KOPT-K1 (cell line): ENCODE results near the gene ASTN1.

Experiments
- H3K27ac ChIP-seq: fragments of 200-600 bp; sonication (generic); 2 replicates; pipeline ENCODE4 v1.5.1; 2016; ENCODE audit warnings: antibody characterized with exemption, mild to moderate bottlenecking, low read depth, low read length; ENCODE audit not compliant: poor library complexity, severe bottlenecking
- H3K36me3 ChIP-seq: fragments of 200-600 bp; sonication (generic); 2 replicates; pipeline ENCODE4 v1.5.1; 2017; ENCODE audit warnings: antibody characterized with exemption, mild to moderate bottlenecking, low read length, moderate library complexity; ENCODE audit not compliant: insufficient read depth
- H3K9me3 ChIP-seq: fragments of 200-600 bp; sonication (generic); 2 replicates; pipeline ENCODE4 v1.5.1; 2017; ENCODE audit warnings: antibody characterized with exemption, low read length, mild to moderate bottlenecking; ENCODE audit not compliant: insufficient read depth, poor library complexity, severe bottlenecking

The ASTN1 gene

DNA sequence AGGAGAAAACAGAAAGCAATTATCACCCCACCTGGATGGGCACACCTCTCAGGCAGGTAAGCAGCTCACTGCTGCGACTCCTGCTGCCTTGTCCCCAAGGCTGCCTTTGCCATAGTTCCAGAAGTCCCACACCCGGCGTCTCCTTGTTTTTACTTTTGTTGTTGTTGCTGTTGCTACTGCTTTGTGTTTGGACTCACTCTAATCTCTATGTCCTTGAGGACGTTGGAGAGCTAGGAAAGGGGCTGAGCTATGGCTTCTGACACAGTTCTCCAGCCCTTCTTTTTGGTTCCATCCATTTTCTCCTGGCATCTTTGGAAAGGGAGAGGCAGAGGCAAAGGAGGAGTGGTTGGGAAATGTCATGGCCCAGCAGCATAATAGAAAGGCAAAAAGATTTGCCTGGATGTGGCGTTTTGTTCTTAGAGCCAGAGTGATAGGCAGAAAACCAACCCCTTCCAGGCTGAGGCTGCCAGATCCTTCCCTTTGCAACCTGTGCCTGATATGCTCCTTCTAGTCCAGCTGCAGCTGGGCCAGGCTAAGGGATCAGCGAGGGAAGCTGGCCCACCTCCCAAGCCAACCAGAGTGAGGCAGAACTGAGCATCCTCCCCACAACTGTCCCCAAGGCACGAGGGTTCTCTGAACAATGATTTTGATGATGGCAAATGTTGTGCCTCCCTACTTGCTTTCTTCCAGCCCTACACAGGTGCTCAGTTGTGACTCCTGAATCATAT lies 270.7 kb downstream of the ASTN1 start:
- Histone ChIP-seq H3K9me3 (no peaks in the 10 kb centered on the region), H3K36me3 (no peaks in the 10 kb centered on the region), H3K27ac (no peak overlapping the region)

DNA sequence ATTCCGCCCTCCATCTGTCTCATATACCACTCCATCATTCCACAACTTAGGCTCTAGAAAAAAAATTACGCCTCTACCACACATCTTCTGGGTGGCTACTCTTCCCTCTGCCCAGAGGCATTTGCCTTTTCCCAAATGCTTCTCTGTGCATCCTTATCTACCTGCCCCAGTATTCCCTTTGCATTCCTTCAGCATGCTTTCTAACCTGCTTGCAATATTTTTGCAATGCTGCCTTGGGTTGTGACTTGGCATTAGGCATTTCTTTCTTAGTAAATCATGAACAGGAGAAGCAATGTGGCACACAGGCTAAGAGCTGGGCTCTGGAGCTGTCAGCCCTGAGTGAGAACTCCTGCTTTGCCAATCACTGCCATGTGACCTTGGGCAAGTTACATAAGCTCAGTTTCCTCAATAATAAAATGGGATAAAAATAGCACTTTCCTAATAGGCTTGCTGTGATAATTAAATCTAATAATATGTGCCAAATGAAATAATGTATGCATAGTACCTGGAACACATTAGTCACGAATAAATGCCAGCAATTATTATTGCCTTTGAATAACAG lies 276.0 kb downstream of the ASTN1 start:
- H3K36me3 ChIP-seq = no peaks in the 10 kb centered on the region
- H3K9me3 ChIP-seq = no peaks in the 10 kb centered on the region
- H3K27ac ChIP-seq = no peak overlapping the region

DNA sequence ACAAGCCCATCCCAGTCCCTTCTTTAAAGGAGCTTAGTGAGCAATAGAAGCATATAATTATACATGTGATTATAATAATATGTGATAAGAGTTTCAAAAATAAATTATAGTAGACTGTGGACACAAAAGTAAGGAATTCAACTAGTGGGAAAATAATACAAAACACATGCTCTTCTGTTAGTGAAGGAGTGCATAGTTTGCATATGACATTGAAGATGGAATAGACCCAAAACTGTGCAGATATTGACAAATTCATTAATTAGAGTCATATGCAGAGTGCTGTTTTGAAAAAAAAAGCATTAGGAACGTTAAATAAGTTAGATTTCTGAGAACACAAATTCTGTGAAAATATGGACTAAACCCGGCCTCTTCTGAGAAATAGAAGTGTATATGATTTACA lies 278.8 kb downstream of the ASTN1 start:
- Histone ChIP-seq H3K36me3 (no peaks in the 10 kb centered on the region), H3K27ac (no peak overlapping the region), H3K9me3 (no peaks in the 10 kb centered on the region)

DNA sequence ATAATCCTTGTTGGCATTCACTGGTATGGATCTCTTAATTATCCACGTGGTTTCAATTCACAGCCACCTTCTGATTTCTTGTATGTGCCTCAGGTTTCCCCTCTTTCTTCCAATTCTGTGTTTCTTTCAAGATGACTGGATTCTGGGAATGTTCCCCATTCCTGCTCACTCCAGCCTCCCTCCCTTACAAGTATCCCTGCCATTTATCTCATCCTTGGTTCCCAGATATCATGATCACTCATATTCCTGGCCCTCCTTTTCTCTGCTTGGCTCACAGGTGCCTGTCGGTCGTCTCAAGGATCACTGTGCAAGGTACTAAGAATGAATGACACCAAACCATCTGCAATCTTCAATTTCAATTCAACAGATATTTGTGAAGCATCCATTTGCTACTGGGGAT lies 279.2 kb downstream of the ASTN1 start:
- Histone ChIP-seq H3K36me3 (no peaks in the 10 kb centered on the region), H3K9me3 (no peaks in the 10 kb centered on the region)

DNA sequence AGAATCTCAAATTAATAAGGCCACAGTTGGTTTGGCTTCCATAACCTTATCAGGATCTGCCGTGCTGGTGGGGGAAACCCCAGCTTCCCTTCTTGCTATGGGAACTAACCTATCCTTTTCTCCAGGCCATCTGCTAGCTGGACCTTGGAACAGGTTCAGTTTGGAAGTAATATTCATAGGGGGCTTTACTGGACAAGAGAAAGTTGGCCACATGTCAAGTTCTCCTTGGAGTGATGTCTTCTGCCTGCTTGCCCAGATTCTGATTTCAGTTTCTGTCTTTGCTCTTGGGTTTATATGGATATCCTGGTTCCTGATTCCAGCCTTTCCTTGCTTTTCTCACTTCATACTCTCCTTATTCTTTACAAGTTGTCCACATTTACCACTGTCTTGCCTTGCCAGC lies 279.6 kb downstream of the ASTN1 start:
- Histone ChIP-seq H3K36me3 (no peaks in the 10 kb centered on the region), H3K9me3 (no peaks in the 10 kb centered on the region), H3K27ac (no peak overlapping the region)

More for the DNA sequence above, 279.2 kb downstream of the ASTN1 start:
- no peak overlapping the region for H3K27ac ChIP-seq

DNA sequence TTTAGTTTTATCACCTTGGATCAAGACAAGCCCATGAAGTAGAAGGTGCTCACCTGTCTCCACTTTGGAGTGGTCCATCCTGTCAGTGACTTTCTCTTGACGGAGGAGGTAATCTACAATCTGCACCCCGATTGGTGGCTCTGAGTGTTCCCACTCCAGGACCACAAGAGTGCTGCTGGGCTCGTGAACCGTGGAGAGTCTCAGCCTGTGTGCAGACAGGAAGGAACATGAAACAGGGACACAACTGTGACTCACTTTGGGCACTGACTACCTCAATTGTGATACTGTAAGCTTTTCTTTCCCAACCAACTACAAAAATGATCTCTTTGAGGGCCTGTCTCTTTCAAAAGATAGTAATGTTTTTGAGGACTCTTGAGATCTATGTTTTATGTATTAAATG lies 280.2 kb downstream of the ASTN1 start:
- no peaks in the 10 kb centered on the region for H3K36me3 ChIP-seq
- H3K27ac ChIP-seq = no peak overlapping the region
- no peaks in the 10 kb centered on the region for H3K9me3 ChIP-seq

DNA sequence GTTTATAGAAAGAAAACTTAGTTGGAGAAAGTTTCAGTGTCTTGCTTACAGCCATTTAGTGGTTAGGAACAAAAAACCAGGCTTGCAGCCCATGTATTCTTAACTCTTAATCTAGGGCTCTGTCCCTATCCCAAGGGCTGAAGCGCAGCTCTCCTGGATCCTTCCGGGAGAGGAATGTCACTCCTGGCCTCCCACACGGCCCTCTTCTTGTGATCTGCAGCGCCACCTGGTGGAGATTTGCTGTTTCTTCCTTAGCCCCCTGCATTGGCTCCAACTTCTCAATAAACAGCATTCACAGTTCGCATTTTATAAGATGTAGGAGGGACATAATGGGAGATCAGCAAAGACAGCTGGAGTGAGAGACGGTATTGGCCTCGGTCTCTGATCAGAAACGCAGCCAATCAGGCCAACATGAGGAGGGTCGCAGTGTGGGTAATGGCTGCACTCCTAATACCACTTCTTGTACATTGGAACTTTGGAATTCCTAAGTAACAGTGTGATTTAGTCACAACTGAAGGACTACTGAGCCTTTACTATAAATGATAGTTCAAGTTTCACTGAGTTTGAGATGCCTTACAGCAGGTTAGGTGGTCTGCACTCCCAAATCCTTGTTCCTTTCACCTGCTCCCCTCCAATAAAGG lies 283.4 kb downstream of the ASTN1 start:
- H3K9me3 ChIP-seq = no peaks in the 10 kb centered on the region
- no peaks in the 10 kb centered on the region for H3K36me3 ChIP-seq
- H3K27ac ChIP-seq = no peak overlapping the region

DNA sequence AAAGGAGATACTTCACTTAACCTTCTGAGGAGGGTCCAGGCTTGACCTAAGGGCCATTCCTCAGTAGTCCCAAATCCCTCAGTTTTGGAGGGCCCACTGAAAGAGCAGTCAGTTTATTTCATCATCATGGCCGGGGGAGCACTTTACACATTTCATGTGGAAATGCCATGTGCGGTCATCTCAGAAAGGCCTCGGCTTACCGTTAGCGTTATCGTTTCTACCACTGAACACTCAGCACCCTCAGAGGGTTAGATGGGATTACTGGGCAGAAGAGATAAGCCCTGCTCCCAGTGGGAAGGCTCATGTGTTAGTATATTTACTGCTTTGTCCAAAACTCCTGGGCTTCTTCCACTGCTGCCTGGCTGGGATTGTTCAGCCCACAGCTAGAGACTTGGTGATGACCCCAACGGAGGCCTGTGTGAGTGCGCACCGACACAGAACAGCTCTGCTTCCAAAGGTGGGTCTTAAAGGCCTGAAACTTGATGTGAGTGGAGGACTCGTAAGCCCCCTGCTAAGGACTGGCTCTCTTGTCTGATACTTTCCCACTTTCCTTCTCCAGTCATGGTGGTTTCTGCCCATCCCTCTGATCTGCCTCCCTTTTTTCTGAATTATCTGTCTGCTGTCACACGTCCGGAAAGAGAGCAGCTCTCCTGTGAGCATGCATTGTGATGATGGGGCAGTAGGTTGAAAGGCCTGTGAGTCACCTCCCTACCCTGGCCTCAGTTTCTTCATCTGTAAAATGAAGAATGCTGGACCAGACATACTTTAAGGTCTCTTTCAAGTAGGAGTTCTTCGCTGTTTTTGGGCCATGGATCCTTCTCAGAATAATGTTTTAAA lies 284.5 kb downstream of the ASTN1 start:
- no peaks in the 10 kb centered on the region for H3K9me3 ChIP-seq
- no peak overlapping the region for H3K27ac ChIP-seq
- no peaks in the 10 kb centered on the region for H3K36me3 ChIP-seq

DNA sequence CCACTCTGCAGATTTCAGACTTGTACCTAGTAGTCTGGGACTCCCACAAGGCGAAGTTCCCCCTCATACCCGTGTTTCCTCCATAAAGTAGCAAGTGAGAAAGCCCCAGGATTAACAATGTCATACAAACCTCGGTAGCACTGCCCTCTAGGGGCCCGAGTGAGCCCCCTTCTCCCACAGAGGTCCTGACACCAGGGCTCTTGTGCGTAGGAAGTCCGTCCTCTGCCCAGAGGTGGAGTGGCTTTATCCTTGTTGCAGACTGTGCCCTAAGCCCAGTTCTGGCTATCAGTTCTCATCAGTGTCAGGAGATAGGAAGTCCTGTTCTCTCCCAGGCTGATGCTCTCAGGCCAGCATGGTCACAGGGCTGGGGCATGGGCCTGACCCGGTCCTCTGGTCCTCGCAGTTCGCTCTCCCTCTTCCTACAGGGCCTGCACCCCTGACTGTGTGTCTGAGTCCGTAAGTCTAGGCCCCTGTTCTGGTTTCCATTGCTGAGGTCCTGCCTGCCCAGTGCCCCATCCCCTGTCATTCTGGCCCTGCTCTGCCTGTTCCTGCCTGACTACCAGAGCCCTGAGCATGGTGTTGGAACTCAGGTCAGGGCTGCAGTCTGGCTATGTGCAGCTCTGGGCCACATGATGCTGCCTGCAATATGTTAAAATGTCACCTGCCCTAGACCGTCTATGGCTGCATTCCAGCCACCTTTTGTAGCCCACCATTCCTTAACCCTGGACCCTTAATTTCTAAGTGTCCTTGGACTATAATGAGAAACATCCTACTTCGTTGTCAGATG lies 285.6 kb downstream of the ASTN1 start:
- Histone ChIP-seq H3K36me3 (no peaks in the 10 kb centered on the region), H3K27ac (no peak overlapping the region), H3K9me3 (no peaks in the 10 kb centered on the region)

DNA sequence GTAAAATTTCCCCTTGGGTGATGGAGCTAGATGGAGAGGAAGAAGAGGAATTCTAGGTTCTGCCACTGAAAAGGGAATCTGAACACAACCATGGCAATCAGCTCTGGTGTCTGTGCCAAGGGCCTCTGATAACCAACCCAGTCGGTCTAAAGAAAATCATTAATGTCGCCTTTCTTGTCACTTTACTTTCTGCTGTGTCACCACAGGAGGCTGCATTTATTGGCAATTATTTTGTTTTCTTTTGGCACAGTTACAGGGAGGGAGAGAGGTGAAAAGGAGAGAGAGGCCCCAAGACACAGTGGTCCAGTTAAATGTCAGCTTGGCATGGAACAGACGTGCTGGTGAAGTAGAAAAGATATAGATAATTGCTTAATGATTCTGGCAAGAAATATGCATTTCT lies 287.0 kb downstream of the ASTN1 start:
- Histone ChIP-seq H3K27ac (no peak overlapping the region), H3K36me3 (no peaks in the 10 kb centered on the region), H3K9me3 (no peaks in the 10 kb centered on the region)

DNA sequence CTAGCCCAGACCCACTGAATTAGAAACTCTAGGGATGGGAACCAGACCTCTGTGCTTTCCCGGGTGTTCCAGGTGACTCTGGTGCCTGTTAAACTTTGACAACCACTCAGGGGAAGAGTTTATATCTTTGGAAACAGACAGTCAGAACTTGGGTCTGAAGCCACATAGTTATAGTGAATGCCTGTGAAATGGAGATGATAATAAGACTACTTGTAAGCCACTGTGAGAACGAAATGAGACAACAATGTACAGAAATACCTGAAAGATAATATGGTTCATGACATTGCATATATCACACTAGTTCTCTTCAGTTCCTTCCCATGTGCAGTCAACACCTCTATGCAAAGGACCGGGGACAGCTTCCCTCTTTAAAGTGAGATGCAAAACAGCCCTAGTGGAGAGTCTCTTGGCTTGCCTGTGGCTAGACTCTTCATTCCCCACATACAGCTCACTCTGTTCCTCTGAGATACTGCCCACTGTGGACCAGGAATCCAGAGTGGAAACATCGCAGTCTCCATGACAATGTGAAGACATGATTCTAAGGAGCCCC lies 287.5 kb downstream of the ASTN1 start:
- Histone ChIP-seq H3K9me3 (no peaks in the 10 kb centered on the region), H3K27ac (no peak overlapping the region), H3K36me3 (no peaks in the 10 kb centered on the region)

DNA sequence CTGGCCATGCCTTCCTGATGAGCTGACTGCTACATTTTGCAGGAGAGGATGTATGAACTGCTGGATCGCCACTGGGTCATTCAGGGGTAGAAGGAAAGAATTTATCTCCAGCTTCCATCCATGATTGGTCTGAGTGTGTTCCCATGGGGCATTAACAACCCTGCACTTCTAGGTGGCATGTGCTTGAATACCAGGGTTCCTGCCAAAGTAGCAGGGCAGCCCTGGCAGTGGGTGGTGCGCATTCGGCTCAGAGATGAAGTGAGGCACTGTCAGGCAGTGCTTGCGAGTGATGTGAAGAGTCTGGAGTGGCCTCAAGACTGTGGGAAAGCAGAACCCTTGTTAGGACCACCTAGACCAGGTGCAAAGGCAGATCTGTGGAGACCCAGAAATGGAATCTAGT lies 294.9 kb downstream of the ASTN1 start:
- no peak overlapping the region for H3K27ac ChIP-seq
- H3K9me3 ChIP-seq = no peaks in the 10 kb centered on the region
- no peaks in the 10 kb centered on the region for H3K36me3 ChIP-seq

DNA sequence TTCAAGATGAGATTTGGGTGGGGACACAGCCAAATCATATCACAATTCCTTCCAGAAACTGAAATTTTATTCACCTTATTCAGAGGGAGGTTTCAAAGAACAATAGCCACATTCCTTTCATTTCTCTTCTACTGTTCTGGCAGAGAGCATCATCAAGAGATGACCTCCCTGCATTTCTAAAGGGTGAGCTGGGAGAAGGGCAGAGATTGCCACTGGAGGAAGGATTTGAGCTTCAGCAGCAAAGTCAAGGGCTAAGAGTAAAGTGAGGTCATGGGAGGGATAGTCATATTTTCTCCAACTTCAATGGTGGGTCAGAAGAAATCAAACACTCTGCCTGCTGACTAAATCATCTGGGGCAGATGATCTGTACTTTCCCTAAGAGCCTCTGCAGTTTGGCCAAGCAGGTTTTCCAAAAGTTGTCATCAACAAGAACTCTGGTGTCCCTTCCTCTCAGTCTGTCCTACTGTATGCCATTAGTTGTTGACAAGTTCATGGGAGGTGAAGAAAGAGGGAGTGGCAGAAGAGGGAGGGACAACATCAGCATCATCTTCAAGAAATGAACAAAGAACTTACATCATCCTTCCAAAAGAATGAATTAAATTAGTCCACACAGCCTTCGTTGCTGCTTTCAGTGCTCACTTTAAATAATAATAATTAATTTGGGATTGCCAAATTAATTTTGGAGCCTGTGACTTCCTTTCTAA lies 298.3 kb downstream of the ASTN1 start:
- H3K36me3 ChIP-seq = no peaks in the 10 kb centered on the region
- H3K9me3 ChIP-seq = no peaks in the 10 kb centered on the region
- H3K27ac ChIP-seq = no peak overlapping the region

DNA sequence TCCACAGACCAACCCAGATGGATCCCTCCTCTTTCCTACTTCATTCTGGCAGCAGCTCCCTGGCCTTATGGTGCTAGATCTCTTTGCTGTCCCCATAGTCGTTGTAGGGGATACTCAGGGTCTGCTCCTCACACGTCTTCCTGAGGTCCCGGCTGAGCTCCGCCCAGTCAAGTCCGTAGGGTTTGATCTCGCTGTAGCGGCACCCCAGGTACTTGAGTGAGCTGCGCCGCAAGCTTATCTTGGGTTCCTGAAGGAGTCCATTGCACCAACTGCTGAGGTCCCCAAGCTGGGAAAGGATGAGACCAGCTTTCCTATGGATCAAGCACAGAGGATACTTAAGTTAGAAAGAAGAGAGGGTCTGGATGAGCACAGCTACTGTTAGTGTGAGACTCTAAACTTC lies 300.3 kb downstream of the ASTN1 start:
- no peaks in the 10 kb centered on the region for H3K9me3 ChIP-seq
- H3K27ac ChIP-seq = no peak overlapping the region

More for the DNA sequence above, 300.3 kb downstream of the ASTN1 start:
- H3K36me3 ChIP-seq = no peaks in the 10 kb centered on the region
